Retinal pigment epithelial cell (primary cell): ENCODE measurements around the gene HOXC5.

Experiments
- DNase-seq: peaks from one replicate; pipeline ENCODE4 v3.0.0-alpha.2; 2010; ENCODE audit warnings: low read depth
- H3K4me3 ChIP-seq: 2 replicates; pipeline ENCODE4 v1.5.1; 2011; ENCODE audit warnings: mild to moderate bottlenecking, low read length, control low read depth, moderate library complexity
- TF ChIP-seq, protein P1 (sequence below): conservative IDR thresholded peaks from 2 replicates; pipeline ENCODE4 v1.5.1; 2011; ENCODE audit warnings: low read depth, low read length, control low read depth, inconsistent platforms

Gene HOXC5

DNA sequence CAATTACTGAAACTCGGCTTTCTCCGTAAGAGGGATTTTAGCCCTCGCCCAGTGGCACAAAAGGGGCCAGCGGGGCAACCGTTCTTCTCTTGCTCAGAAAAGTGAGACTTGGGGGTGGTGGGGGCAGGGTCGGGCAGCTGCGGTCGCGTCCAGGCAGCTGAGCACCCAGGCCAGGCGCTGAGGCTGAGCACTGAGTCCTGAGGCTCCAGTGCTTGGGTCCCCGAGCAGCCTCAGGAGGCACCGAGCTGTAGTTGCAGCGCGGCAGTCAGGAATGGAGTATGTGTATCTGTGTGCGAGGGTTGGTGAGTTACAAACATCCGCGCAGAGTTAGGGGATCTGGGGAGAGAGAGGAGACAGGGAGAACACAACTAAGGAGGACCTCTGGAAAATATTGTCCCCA lies 8.7 kb upstream of the HOXC5 start:
- TF ChIP-seq, protein P1, sequence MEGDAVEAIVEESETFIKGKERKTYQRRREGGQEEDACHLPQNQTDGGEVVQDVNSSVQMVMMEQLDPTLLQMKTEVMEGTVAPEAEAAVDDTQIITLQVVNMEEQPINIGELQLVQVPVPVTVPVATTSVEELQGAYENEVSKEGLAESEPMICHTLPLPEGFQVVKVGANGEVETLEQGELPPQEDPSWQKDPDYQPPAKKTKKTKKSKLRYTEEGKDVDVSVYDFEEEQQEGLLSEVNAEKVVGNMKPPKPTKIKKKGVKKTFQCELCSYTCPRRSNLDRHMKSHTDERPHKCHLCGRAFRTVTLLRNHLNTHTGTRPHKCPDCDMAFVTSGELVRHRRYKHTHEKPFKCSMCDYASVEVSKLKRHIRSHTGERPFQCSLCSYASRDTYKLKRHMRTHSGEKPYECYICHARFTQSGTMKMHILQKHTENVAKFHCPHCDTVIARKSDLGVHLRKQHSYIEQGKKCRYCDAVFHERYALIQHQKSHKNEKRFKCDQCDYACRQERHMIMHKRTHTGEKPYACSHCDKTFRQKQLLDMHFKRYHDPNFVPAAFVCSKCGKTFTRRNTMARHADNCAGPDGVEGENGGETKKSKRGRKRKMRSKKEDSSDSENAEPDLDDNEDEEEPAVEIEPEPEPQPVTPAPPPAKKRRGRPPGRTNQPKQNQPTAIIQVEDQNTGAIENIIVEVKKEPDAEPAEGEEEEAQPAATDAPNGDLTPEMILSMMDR, result no peak
- H3K4me3 ChIP-seq, result no peak overlapping the region
- no peak for DNase-seq

DNA sequence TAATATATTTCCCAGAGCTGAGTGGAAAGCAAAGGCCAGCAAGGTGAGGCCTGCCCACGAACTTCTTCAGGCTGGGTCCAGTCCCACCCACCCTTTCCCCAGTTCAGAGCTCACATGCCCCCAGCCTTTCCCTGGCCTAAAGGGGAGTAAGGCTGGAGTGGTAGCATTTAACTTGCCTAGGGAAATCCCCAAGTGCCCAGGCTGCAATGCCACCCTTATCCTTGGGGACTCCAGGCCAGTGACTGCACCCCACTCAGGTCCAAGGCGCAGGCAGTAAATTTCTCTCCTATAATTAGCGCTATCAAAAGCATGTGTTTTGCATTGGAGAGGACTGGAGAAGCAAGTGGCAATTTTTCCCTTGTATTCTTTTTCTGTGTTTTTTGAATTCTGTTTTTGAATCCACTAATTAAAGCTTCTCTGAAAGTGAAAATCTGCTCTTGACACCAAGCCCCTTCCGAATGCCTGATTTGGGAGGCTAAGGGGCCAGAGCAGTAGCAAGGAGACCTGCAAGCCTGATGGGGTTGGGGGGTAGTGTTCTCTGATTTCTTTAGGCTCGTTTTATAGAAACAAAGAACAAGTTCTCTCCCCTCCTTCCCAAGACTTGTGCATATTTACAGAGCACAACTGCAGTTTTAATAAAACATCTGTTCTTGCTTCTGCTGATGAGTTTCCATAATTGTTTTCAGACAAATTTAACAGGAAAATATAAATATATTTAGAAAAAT lies 8.1 kb upstream of the HOXC5 start:
- no peak overlapping the region for H3K4me3 ChIP-seq
- TF ChIP-seq, protein P1, result no peak
- DNase-seq, result no peak

DNA sequence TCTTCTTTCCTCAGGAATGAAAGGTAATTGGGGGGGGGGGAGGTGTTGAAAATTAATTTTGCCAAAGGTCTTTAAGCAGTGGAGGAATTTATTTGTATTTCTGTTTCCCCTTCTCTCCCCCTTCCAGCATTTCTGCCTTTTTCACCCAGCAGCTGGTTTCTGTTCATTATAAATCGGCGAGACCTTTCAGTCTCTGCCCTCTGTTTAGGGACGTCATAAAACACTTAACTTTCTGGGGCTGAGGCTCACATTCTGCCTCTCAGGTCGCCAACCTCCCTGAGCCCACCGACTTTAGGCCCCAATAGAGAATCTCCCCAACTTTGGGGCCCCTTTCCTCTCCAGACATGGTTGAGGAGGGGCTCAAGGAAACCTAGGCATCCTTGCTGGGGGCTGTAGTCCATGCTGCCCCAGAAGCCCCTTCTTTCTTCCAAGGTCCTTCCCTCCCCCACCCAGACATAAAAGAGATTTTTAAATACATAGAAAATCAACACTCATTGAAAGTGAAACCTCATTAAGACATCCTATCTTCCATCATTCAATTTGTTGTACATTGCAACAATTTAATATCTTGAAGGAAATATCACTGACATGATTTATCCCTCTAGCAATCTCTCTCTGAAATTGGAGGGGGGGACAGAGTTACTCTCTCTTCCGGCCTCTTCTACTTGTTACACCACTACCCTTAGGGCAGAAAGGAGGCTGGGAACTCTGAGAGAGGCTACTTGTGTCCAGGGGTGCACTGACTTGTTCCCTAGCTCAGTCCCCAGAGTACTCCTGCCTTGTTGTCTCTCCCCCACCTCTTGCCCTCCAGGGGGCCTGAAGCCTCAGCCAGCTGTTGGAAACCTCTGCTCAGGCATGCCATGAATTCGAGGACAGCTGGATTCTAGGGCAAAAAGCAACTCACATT lies 7.1 kb upstream of the HOXC5 start:
- TF ChIP-seq, protein P1, result no peak
- no peak overlapping the region for H3K4me3 ChIP-seq
- DNase-seq, result no peak

DNA sequence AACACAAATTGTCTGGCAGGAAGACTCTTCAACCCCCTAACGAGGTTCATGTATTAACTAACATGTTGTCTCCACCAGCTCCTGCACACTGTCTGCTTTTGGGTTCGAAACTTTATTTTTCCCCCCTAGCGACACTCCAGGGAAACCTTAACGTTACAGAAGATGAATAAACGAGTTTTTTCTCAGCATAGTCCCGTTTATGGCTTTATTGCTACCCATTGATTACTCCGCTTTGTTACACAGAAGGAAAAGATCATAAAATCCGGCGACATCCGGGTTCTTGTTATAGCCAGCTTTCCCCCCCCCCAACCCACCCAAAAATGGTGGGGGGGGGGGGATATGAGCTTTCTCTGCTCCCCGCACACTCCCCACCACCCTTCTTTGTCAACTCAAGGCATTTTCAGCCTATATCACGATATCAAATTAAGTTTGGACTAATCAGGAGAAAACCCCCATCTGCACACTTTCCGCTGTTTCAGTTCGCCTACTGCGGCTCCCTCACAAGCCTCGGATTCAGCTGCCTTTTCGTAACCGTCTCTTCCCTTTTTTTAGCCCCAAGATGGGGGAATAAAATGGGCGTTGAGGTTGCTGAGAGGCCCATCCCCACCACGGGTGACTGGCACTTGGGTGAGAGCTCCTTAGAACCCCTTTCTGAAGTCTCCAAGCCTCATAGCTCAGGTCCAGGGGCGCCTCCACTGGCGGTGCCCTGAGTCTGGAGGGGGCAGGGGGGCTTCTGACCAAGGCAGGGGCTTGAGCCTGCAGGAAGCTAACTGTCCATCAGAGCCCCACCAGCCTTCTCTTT lies 6.0 kb upstream of the HOXC5 start:
- H3K4me3 ChIP-seq, result no peak overlapping the region
- TF ChIP-seq, protein P1, result no peak
- no peak for DNase-seq

DNA sequence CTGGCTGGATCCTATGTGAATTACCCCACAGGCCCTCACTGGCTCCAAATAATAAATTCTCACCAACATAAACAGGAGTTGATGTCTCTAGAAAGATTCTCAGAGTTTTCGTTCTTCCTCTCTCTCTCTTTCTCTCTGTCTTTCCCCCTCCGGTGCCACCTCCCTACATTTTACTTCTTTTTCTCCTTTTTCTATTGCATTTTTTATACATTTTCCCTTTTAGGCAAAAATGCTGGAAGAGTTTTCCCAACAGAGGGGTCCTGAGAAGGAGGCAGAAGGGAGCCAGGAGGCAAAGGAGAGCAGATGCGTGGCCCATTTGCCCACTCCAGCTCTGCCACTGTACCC lies 5.4 kb upstream of the HOXC5 start:
- H3K4me3 ChIP-seq, result no peak overlapping the region
- TF ChIP-seq, protein P1, result no peak

DNA sequence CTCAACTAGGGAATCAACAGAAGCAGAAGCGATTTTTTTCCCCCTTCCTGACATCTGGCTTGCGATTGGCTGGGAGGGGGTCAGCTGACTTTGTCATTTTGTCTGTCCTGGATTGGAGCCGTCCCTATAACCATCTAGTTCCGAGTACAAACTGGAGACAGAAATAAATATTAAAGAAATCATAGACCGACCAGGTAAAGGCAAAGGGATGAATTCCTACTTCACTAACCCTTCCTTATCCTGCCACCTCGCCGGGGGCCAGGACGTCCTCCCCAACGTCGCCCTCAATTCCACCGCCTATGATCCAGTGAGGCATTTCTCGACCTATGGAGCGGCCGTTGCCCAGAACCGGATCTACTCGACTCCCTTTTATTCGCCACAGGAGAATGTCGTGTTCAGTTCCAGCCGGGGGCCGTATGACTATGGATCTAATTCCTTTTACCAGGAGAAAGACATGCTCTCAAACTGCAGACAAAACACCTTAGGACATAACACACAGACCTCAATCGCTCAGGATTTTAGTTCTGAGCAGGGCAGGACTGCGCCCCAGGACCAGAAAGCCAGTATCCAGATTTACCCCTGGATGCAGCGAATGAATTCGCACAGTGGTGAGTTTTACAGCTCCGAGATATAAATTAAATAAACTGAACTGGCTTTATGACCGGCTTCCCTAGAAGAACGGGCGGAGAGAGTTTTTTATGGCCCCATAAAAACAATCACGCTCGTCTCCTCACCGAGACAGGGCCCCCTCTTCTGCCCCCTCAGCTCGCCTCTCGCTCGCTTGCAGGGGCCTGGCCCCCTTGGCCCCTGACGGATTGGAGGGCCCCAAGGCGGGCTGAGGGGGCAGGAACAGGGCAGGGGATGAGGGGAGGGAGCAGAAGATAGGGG lies 4.3 kb upstream of the HOXC5 start, which contains the start of gene HOXC6:
Gene HOXC6, plus strand, starts transcription at position 127 of the 888 bp plus-strand sequence. Its CDS starts 82 bp downstream, at position 209.
- H3K4me3 ChIP-seq, result no peak within 1 kb of the TSS
- TF ChIP-seq, protein P1, result no peak
- DNase-seq, result no peak

More for the DNA sequence above, 5.4 kb upstream of the HOXC5 start:
- no peak for DNase-seq
